ENCODE measurements around the gene LRRC71. TPM values are rescaled to one million over a fixed set of nuclear protein-coding genes. Genes with fewer than 3 reads are reported as not detected.
A peak's percentile ranks its signal among the peaks of the same experiment; 100 is the strongest.

Gene LRRC71
- total and polyA plus RNA-seq, 2 of the 13 experiments (the other 11 are each of a cell fraction or from before 2014, with no cell fraction given): not detected

- TSS peak; percentile 25 for BruUV-seq (replicated peaks)
- in situ Hi-C loops (cut with HindIII; ENCODE audit: extremely low pct_ligation_motif_present, low pct_unique_long_range_greater_than_20kb): no loop called here
- WGBS (ENCODE audit: low lambda C conversion rate): 88% methylated on average over 6 of the region's 6 CpGs
- ChIA-PET POLR2A (no interaction called here), CTCF (ENCODE audit: low intra/inter-chr PET ratio, low total read pairs) (no interaction called here)
- Histone ChIP-seq H3K79me2 (ENCODE audit: insufficient read depth, low read length) (no peaks in the 10 kb centered on the region), H3K9ac (ENCODE audit: insufficient read depth, low read depth, low read length) (no peak overlapping the region), H2AFZ (ENCODE audit: low read length) (no peak overlapping the region), H3K27ac (ENCODE audit: extremely low read length, insufficient read depth, low read length) (no peak overlapping the region), H3K27me3 (ENCODE audit: control insufficient read depth in 1 of 2, insufficient read depth in 2 of 2, low read length in 2 of 2) (peaks cover 0 to 24% of the 10 kb centered on the region in 2 experiments; a peak in 4 of 5 replicates), H3K9me3 (ENCODE audit: low read length) (no peaks in the 10 kb centered on the region), H3K4me3 (replicated peaks in 1 of 3; ENCODE audit: insufficient read depth in 1 of 3, low read depth in 2 of 3, low read length in 3 of 3) (no peak overlapping the region), H3K4me2 (ENCODE audit: low read depth, low read length) (no peak overlapping the region), H3K36me3 (replicated peaks in 1 of 2; ENCODE audit: control insufficient read depth in 1 of 2, insufficient read depth in 2 of 2, low read length in 2 of 2) (0 out of 5 replicates have a peak, but pooled peaks cover 0 to 4% of the 10 kb centered on the region in 2 experiments), H3K4me1 (ENCODE audit: insufficient read depth, low read length) (peaks cover 13% of the 10 kb centered on the region), H4K20me1 (ENCODE audit: insufficient read depth, low read length) (no peaks in the 10 kb centered on the region)
- ATAC-seq (no peak), FAIRE-seq (no peak), DNase-seq (ENCODE audit: low spot score) (no peak)
- intact Hi-C loops (cut with micrococcal nuclease; ENCODE audit: unreplicated experiment): no loop called here
- TF ChIP-seq, protein P1, sequence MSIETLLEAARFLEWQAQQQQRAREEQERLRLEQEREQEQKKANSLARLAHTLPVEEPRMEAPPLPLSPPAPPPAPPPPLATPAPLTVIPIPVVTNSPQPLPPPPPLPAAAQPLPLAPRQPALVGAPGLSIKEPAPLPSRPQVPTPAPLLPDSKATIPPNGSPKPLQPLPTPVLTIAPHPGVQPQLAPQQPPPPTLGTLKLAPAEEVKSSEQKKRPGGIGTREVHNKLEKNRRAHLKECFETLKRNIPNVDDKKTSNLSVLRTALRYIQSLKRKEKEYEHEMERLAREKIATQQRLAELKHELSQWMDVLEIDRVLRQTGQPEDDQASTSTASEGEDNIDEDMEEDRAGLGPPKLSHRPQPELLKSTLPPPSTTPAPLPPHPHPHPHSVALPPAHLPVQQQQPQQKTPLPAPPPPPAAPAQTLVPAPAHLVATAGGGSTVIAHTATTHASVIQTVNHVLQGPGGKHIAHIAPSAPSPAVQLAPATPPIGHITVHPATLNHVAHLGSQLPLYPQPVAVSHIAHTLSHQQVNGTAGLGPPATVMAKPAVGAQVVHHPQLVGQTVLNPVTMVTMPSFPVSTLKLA (IDR thresholded peaks at IDR 0.05): no peak
- TF ChIP-seq ZBTB46 (CRISPR knock-in tag; IDR thresholded peaks at IDR 0.05; ENCODE audit: borderline replicate concordance) (no peak), ZNF780A (CRISPR knock-in tag; IDR thresholded peaks at IDR 0.05) (no peak), RFX3 (CRISPR knock-in tag; IDR thresholded peaks at IDR 0.05) (no peak), NAIF1 (CRISPR knock-in tag; IDR thresholded peaks at IDR 0.05; ENCODE audit: borderline replicate concordance) (no peak), ZNF430 (CRISPR knock-in tag; IDR thresholded peaks at IDR 0.05) (no peak), ZNF256 (CRISPR knock-in tag; conservative IDR thresholded peaks at IDR 0.05) (no peak), ZNF160 (CRISPR knock-in tag; IDR thresholded peaks at IDR 0.05) (no peak), MED1 (CRISPR knock-in tag; IDR thresholded peaks at IDR 0.05) (no peak), ZNF432 (CRISPR knock-in tag; IDR thresholded peaks at IDR 0.05; ENCODE audit: borderline replicate concordance) (no peak), ZSCAN12 (CRISPR knock-in tag; IDR thresholded peaks at IDR 0.05) (no peak), NBN (conservative IDR thresholded peaks at IDR 0.05) (no peak), ZSCAN31 (CRISPR knock-in tag; IDR thresholded peaks at IDR 0.05; ENCODE audit: low read depth) (no peak), ZNF441 (CRISPR knock-in tag; IDR thresholded peaks at IDR 0.05; ENCODE audit: borderline replicate concordance) (no peak), E2F1 (CRISPR knock-in tag; IDR thresholded peaks at IDR 0.05) (no peak), AHDC1 (CRISPR knock-in tag; IDR thresholded peaks at IDR 0.05; ENCODE audit: borderline replicate concordance) (no peak)
These were observed 12.7 kb downstream of the LRRC71 start for GRCh38 chr1:156933136-156933535.

Data from HepG2 (cell line).